Endothelial cell of umbilical vein (primary cell): ENCODE measurements around the gene RSPH6A. TPM values are rescaled to one million over a fixed set of nuclear protein-coding genes. Genes with fewer than 3 reads are reported as not detected.

Experiments
- BruUV-seq: library from RNA; stranded (reverse); fragments of 400-500 nt; replicated peaks from 2 replicates; lab custom pipeline; 2021; lab: Mats Ljungman, UMichigan
- CTCF ChIA-PET: fragments of 300-600, 350-600 bp; sonication (Branson Sonifier 250); formaldehyde crosslinking; loops from one replicate; lab custom pipeline; 2021; ENCODE audit warnings: antibody characterized with exemption, inconsistent platforms; lab: Charles Lee
- POLR2A ChIA-PET: fragments of 300-600, 350-600 bp; sonication (Branson Sonifier 250); formaldehyde crosslinking; loops from one replicate; lab custom pipeline; 2021; ENCODE audit warnings: antibody characterized with exemption, inconsistent platforms; lab: Charles Lee
- DNase-seq: peaks from one replicate; pipeline ENCODE4 v3.0.0-alpha.2; 2011; ENCODE audit warnings: low read depth, low spot score
- FAIRE-seq: peaks from 2 replicates; lab custom pipeline; 2011; peaks lifted over from hg19 to GRCh38; lab: Jason Lieb, UNC
- H2AFZ ChIP-seq: 2 replicates; pipeline ENCODE4 v1.6.0; 2012; ENCODE audit warnings: low read depth, low read length, control low read depth, inconsistent platforms
- H3K27ac ChIP-seq: 2 replicates; pipeline ENCODE4 v1.5.1; 2011; ENCODE audit warnings: low read depth, mild to moderate bottlenecking, control low read depth, low read length, moderate library complexity; ENCODE audit not compliant: insufficient read depth
- H3K27me3 ChIP-seq, 2 experiments: 2 replicates each; pipeline versions ENCODE4 v1.6.0 to v1.6.1; 2011; ENCODE audit warnings: low read length in 2 of 2, mixed read lengths in 1 of 2; ENCODE audit not compliant: control insufficient read depth in 2 of 2, insufficient read depth in 2 of 2
- H3K36me3 ChIP-seq, 2 experiments: 2 replicates in 1 of 2; 3 replicates in 1 of 2; pipeline ENCODE4 v1.5.1; 2011; ENCODE audit warnings: low read length in 2 of 2, mild to moderate bottlenecking in 1 of 2, moderate library complexity in 1 of 2; ENCODE audit not compliant: control insufficient read depth in 2 of 2, insufficient read depth in 2 of 2; ENCODE audit errors: extremely low read depth in 1 of 2
- H3K4me1 ChIP-seq: 3 replicates; pipeline ENCODE4 v1.5.1; 2011; ENCODE audit warnings: mild to moderate bottlenecking, low read length; ENCODE audit not compliant: control insufficient read depth, insufficient read depth; ENCODE audit errors: extremely low read depth
- H3K4me2 ChIP-seq: 2 replicates; pipeline ENCODE4 v1.6.1; 2011; ENCODE audit warnings: low read length, control low read depth, mixed read lengths; ENCODE audit not compliant: insufficient read depth
- H3K4me3 ChIP-seq, 3 experiments: fragments of 200-600 bp in 1 of 3; sonication (generic), shearing (Covaris generic) in 1 of 3; replicated peaks in 1 of 3; 2 replicates each; pipeline ENCODE4 v1.5.1; 2011 to 2016; ENCODE audit warnings: control low read depth in 3 of 3, low read length in 3 of 3, mild to moderate bottlenecking in 2 of 3, inconsistent platforms in 1 of 3, low read depth in 1 of 3, moderate library complexity in 1 of 3; ENCODE audit not compliant: insufficient read depth in 1 of 3
- H3K79me2 ChIP-seq: 2 replicates; pipeline ENCODE4 v1.6.0; 2012; ENCODE audit warnings: low read length, inconsistent platforms; ENCODE audit not compliant: control insufficient read depth, insufficient read depth
- H3K9ac ChIP-seq: replicated peaks from 2 replicates; pipeline ENCODE3; 2011; ENCODE audit warnings: low read length, control low read depth; ENCODE audit not compliant: insufficient read depth; ENCODE audit errors: extremely low read depth
- H3K9me1 ChIP-seq: replicated peaks from 3 replicates; pipeline ENCODE4 v1.6.0; 2011; ENCODE audit warnings: mild to moderate bottlenecking, low read length; ENCODE audit not compliant: control insufficient read depth, insufficient read depth; ENCODE audit errors: extremely low read depth
- H3K9me3 ChIP-seq: replicated peaks from 2 replicates; pipeline ENCODE4 v1.5.1; 2012; ENCODE audit warnings: low read length, inconsistent platforms; ENCODE audit not compliant: control insufficient read depth, insufficient read depth
- H4K20me1 ChIP-seq: replicated peaks from 2 replicates; pipeline ENCODE3; 2011; ENCODE audit warnings: mild to moderate bottlenecking, low read length; ENCODE audit not compliant: control insufficient read depth, insufficient read depth; ENCODE audit errors: extremely low read depth
- CTCF ChIP-seq, 2 donors: IDR thresholded peaks; 1 replicate in 1 of 2; 2 replicates in 1 of 2; pipeline ENCODE4 v1.5.1; 2011; ENCODE audit warnings: low read length in 2 of 2, mild to moderate bottlenecking in 2 of 2, moderate library complexity in 2 of 2, control low read depth in 1 of 2, inconsistent platforms in 1 of 2, low read depth in 1 of 2; ENCODE audit not compliant: insufficient read depth in 1 of 2; ENCODE audit errors: extremely low read depth in 1 of 2
- EZH2 ChIP-seq: IDR thresholded peaks from 2 replicates; pipeline ENCODE4 v1.6.1; 2012; ENCODE audit warnings: borderline replicate concordance, low read depth, mild to moderate bottlenecking, moderate library complexity, low read length, inconsistent platforms; ENCODE audit not compliant: severe bottlenecking
- FOS ChIP-seq: IDR thresholded peaks from 2 replicates; pipeline ENCODE4 v1.6.1; 2011; ENCODE audit warnings: mild to moderate bottlenecking, low read length, moderate library complexity, borderline replicate concordance; ENCODE audit not compliant: insufficient read depth
- GATA2 ChIP-seq: IDR thresholded peaks from 2 replicates; pipeline ENCODE4 v1.7.0; 2011; ENCODE audit warnings: low read depth, mild to moderate bottlenecking, moderate library complexity, mixed read lengths, low read length; ENCODE audit not compliant: insufficient read length, insufficient read depth
- JUN ChIP-seq: IDR thresholded peaks from 2 replicates; pipeline ENCODE4 v1.6.1; 2011; ENCODE audit warnings: borderline replicate concordance, low read depth; ENCODE audit not compliant: insufficient read length, insufficient read depth
- MAX ChIP-seq: IDR thresholded peaks from 2 replicates; pipeline ENCODE4 v1.6.1; 2011; ENCODE audit not compliant: insufficient read depth, insufficient read length
- MYC ChIP-seq: IDR thresholded peaks from one replicate; pipeline ENCODE4 v1.6.1; 2011; ENCODE audit warnings: mild to moderate bottlenecking, low read depth, low read length
- POLR2A ChIP-seq: IDR thresholded peaks from 2 replicates; pipeline ENCODE4 v1.6.1; 2012; ENCODE audit warnings: low read depth, mild to moderate bottlenecking, control low read depth, low read length
- POLR2AphosphoS5 ChIP-seq: IDR thresholded peaks from 2 replicates; pipeline ENCODE4 v1.6.1; 2012; ENCODE audit warnings: low read depth, mild to moderate bottlenecking, control low read depth, low read length, moderate library complexity; ENCODE audit not compliant: insufficient read depth
- dilution Hi-C: fragments of 300-500 bp; cut with MboI; formaldehyde crosslinking; loops from one replicate; pipeline ENCODE4 v1.15.0; 2019; ENCODE audit warnings: low sequenced_read_pairs; ENCODE audit not compliant: extremely low pct_ligation_motif_present
- intact Hi-C: fragments of 100-400 bp; cut with micrococcal nuclease; formaldehyde crosslinking; loops from one replicate; pipeline ENCODE4 v1.10.0; 2022
- polyA plus RNA-seq, 4 experiments: library from polyadenylated mRNA; depleted of rRNA in 3 of 4; stranded (reverse) in 3 of 4; unstranded in 1 of 4; fragments of >200 nt; gene quantifications; 2 replicates each; pipeline versions ENCODE4 v1.2.1 to v1.2.3, GENCODE V29; 2011 to 2012; ENCODE audit warnings: missing spikeins in 1 of 4
- total RNA-seq: library from RNA; stranded (reverse); gene quantifications from 2 replicates; pipeline ENCODE4 v1.2.3, GENCODE V29; 2021

Gene RSPH6A
- total and polyA plus RNA-seq, 2 donors (not counting 3 experiments of a cell fraction or from before 2014, with no cell fraction given): 0.03 to 0.62 TPM

GRCh38 chr19:45769821-45770191, 45.3 kb downstream of the RSPH6A start:
- Histone ChIP-seq H3K79me2 (peaks cover 2% of the 10 kb centered on the region), H3K9me3 (no peaks in the 10 kb centered on the region), H3K9ac (no peak overlapping the region), H3K27me3 (no peaks in the 10 kb centered on the region), H2AFZ (no peak overlapping the region), H3K9me1 (no peaks in the 10 kb centered on the region), H3K4me1 (peaks cover 14% of the 10 kb centered on the region), H3K27ac (no peak overlapping the region), H3K36me3 (peaks cover 3% of the 10 kb centered on the region in 2 experiments), H3K4me3 (peak overlapping the region; percentile 13 to 49 (median 45)), H4K20me1 (no peaks in the 10 kb centered on the region), H3K4me2 (peak overlapping the region; percentile 71)
- DNase-seq: no peak
- TSS peak; percentile 41 for BruUV-seq
- ChIA-PET CTCF (interaction anchor here (0.7 to 6.7 kb wide), 28 partner anchors 9 to 301 kb away, joined by 3 to 125 read pairs (median 4); partner anchors contain the start of genes DMPK, DMWD, FBXO46 and QPCTL), POLR2A (interaction anchor here (0.7 to 2.4 kb wide), 9 partner anchors 9 to 652 kb away, joined by 3 to 24 read pairs (median 5); partner anchors contain the start of genes DMWD, FBXO46, QPCTL and SYMPK)
- FAIRE-seq: no peak
- dilution Hi-C loops (no loop called here), intact Hi-C loops (loop anchor here (1.0 kb wide), 6 partner anchors 9 to 53 kb away; partner anchors contain the start of gene DMWD)
- no peak for TF ChIP-seq MYC
- no peak for TF ChIP-seq FOS
- no peak for TF ChIP-seq GATA2
- TF ChIP-seq EZH2: no peak
- TF ChIP-seq JUN: no peak
- TF ChIP-seq MAX: no peak
- no peak for TF ChIP-seq POLR2AphosphoS5
- no peak for TF ChIP-seq POLR2A
- TF ChIP-seq CTCF (IDR thresholded peaks at IDR 0.05; ENCODE audit: extremely low read depth in 1 of 2, insufficient read depth in 1 of 2, low read depth in 1 of 2, low read length in 2 of 2): no peak
